GM18873 (cell line): Measurements from ENCODE around the gene RAB36.

ENCODE experiments used
- ATAC-seq: cut with Tn5 transposase; IDR thresholded peaks from one replicate; pipeline ENCODE4 v1.9.1; 2021; ENCODE audit warnings: mild to moderate bottlenecking, moderate library complexity, moderate number of reproducible peaks; ENCODE audit not compliant: unreplicated experiment, low FRiP score

Gene RAB36

DNA sequence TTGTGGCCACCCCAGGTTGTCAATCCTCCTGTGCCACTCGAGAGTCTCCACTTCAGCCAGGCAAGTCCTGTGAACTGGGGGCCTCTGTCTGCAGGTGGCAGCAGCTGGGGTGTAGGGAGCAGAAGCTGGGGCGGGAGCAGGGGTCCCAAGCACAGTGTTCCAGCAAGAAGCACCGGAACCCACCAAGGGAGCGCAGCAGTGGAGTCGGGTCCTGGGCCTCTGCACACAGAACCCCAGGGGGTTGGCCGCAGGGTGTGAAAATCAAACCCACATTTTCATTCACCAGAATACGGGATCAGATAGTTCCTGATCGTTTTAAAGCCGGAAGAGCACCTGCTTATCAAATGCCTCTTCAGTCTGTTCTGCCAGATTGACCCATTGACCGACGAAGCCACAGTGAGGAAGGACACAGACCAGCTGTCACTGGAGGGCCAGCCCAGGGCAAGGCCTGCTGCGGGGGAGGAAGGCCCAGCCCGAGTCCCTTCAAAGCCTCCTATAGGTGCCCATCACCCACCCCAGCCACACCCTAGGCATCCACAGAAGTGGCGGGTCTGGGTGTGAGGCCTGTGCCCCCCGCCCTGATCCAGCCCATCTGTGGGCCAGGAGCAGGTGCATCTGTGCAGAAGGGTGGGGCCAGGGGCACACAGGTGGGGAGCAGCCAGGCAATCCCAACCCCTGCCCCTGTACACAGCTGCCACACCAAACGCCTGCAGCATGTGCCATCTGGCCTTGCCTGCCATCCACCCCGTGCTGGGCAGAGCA lies 37.6 kb upstream of the RAB36 start:
- no peak for ATAC-seq

DNA sequence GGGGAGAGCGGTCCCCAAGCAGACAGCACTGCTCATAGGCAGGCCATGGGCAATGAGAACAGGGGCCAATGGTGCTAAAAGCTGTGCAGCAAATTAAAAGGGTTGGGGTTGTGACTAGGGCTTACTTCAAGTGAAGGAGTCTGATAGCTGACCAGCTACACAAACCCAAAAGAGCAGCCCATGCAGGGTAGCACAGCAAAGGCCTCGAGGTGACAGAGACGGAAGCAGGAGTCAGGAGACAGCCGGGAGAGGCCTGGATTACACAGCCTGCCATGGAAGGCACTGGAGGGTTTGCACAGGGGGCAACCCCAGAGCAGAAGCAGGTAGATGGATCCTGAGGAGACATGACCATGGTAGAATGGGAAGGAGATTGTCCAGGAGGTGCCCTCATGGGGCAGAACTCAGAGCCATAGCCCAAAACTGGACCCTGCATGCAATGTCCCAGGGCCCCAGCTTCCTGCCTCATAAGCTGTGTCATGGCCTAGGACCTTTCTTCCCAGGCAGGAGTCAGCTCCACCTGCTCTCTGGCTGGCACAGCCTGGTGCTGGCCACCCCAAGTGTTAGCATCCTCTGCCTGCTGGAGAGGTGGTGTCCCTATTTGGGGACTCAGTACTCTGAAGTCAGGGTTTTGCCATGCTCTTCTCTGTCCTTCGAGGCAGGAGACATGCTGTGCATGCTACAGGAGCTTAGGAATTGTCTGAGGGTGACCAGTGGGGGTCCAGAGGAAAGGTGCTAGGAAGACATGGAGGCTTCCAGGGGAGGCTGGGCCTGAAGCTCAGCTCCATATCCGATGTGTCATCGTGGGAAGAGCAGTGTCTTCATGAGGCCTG lies 36.8 kb upstream of the RAB36 start:
- ATAC-seq, result no peak

DNA sequence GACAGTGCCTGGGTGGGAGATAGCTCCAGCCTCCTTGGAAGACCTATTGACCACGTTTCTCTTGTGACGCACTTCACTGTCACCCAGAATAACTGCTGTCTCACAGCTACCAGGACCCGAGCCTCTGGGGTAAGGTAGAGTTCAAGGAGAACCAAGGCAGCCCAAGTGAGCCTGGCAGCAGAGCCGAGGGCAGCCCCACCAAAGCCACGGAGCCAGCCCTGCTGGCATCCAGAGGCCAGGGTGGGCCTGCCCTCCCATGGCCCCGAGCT lies 36.3 kb upstream of the RAB36 start:
- no peak for ATAC-seq

DNA sequence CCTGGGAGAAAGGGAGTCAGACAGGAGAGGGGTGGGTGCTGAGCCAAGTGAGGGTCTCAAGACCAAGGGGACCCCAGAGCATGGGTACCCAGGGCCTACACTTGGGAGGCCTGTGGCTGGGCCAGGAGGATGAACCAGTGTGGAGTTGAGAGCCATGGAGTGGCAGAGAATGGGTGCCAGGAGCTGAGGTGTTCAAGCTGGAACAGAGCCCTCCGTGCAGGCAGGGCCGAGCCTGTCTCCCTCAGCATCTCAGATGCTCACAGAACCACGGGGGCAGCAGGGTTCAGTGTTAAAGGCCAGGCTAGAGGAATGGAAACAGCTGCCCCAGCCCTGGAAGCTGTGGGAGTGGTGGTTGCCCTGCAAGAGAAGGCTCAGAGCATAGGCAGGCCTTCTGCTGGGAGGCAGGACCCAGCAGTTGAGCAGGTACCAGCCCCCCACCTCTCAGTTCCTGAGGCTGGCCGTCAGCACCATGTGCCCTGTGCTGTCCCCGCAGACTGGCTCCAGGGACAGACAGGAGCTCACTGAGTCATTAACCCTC lies 35.8 kb upstream of the RAB36 start:
- ATAC-seq, result no peak

DNA sequence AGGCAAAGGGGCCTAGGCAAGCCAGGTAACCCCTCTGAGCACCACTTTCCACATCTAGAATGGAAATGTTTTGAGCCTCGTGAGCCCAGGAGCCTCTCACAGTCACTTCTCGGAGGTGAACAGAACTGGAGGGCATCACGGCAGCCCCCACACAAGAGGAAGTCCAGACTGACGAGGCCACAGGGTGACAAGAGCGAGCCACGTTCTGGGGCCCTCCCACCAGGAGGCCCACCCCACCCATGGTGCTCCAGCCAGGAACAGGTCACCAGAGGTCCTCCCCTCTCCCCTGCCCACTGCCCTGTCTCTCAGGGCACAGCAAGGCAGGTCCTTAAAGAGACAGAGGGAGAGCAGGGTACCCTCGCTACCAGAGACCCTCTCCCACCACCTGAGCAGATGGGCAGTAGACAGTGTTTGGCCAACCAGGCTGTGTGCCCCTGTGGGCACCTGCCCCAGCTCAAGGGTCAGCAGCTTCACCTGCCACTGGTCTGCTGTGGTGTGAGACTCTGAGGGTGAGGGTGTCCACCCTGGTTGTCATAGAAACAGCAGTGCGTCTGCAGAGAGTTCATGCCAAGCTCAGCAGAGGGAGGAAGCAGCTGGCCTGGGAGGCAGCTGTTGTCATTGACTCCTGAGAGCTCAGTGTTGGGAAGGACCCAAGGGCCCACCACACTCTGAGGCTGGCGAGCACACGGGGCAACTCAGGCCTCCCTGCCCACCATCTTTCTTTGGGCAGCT lies 34.9 kb upstream of the RAB36 start:
- no peak for ATAC-seq

DNA sequence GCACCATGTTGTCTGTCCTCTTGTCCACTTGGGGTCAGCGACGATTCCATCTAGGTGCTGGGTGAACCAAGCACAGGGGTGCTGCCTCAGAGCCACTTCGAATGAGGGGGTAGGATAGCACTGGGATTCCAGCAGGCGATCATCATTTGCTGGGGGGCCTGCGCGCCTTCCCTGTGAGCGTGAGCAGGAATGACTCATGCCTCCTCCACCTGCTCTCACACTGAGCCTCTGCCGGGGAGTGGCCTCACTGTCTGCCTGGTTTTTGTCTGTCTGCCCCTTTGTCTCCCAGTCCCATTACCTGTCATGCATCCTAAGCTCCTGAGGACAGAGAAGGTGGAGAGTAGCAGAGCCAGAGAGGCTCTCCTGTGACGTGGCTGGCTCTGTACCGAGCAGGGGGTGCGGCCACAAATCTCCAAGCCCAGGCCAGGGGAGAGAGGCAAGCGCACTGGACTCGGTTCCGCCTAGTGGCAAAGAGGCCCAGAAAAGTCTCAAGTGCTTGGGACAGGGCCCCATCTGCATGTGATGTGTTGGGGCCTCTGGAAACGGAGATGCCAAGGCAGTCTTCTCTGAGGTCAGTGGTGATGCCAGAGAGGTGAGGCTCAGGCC lies 34.3 kb upstream of the RAB36 start:
- no peak for ATAC-seq

DNA sequence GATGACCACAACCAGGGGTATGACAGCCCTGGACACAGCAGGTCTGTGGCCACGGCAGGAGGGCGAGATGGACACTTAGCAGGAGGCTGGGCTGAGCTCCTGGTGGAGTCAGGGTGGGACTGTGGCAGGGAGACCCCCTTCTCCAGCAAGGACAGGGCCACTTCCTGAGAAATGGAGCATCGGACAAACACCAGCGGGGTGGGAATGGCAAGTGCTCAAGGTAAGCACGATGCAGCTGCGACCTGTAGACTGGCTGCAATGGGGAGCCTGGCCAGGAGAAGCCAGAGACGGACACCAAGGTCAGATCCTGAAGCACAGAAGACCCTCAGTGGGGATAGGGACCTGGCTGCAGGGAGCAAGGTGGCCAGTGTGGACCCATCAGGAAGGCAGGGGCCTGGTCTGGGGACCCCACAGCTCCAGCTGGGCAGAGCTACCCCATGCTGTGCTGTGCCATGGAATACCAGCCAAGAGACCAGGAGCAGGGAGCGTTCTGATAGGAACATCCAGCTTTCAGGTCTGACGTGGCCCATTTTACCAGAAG lies 32.7 kb upstream of the RAB36 start:
- no peak for ATAC-seq

DNA sequence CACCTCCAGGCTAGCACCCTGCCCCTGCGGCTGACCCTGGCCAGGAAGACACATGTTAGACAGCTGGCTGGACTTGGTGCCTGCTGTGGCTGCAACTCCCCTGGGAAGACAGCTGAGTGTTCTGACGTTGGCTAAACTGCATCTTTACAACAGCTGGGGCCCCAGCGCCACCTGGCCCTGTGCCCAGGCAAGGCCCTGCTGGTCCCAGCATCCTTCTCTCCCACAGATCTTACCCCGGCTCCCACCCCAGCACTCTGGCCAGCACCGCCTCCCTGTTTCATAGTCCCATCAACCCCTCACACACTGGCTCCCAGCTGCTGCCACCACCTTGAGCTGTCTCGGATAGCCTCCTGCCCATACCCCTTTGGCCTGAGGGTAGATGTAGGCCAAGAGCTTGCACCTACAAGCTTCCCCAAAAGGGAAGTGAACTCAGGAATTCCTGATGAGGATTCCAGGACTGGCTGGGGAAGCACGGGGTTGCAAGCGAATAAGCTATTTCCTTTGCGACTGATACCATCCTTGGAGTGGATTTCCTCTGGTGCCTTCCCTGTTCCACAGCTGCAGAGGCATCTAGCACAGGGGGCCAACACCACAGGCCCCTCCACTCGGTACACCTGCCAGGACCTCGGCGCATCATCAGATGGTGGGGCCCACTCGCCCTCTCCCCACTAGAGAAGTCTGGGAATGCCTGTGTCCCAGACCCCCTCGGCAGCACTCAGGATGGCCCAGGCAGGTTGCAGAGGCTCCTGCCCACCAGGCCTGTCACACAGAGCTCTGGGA lies 32.0 kb upstream of the RAB36 start:
- ATAC-seq, result no peak

DNA sequence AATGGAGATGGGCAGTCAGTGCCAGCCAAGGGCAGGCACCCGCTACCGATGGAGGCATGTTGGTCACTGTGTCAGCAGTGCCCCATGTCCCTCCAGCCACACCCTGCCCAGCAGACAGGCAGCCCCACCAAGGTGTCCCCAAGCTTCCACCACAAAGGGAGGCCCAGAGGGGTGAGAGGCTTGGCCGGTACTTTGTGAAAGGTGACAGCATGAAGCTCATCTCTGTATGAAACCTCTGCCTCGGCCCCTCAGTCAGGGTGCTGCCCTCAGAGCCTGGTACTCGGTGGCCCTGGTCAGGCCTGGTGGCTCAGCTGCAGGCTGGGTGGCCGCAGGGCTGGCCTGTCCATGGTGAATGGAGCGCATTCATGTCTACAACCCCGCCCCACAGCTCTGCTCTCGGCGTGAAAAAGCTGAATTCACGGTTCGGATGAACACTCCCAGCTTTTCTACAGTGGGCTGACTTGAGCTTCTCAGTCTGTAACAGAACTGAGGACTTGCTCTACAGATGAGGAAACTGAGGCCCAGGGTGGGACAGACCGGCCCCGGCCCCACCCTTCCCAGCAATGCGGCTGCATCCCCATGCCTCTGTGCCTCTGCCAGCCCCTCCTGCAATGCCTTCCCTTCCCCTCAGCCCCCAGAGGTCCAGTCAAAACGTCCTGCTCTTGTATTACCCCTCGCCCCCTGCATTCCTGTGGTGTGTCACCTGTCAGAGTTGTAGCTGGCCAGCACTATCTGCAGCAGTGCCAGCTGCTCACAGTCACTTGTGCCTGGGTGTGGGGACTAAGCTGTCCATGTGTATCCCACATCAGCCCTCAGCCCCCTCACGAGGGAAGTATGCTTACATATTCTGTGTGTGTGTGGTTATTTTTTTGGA lies 31.2 kb upstream of the RAB36 start:
- ATAC-seq, result no peak

DNA sequence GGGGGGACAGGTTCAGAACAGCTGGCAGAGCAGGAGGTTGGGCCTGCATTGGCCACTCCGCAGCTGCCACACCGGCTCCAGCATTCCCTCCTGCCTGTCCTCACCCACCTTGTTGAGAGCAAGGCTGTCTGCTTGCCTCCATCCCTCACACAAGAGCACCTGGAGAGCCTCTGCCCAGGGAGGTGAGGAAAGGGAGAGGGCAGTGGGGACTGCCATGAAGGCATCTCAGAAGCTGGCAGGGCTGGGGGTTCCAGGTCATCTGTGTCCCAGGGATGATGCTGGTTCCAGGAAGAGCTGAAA lies 30.6 kb upstream of the RAB36 start:
- no peak for ATAC-seq

DNA sequence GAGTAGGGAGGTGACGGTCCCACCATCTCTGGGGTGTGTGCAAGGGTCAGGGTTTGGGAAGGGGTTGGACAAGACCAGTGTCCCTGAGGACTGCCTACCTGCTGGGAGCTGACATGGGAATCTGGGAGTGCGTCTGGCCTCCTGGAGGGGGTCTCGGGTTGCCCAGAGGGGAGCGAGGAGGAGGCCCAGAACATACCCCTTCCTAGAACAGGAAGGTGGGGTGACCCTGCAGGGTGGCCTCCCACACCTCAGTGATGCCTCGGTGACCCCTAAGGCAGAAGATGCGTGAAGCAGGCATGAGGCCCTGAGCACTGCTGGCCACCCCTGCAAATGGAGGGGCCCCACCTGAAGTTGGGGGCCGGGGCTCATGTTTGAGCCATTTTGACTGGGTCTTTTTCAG lies 29.9 kb upstream of the RAB36 start:
- no peak for ATAC-seq

DNA sequence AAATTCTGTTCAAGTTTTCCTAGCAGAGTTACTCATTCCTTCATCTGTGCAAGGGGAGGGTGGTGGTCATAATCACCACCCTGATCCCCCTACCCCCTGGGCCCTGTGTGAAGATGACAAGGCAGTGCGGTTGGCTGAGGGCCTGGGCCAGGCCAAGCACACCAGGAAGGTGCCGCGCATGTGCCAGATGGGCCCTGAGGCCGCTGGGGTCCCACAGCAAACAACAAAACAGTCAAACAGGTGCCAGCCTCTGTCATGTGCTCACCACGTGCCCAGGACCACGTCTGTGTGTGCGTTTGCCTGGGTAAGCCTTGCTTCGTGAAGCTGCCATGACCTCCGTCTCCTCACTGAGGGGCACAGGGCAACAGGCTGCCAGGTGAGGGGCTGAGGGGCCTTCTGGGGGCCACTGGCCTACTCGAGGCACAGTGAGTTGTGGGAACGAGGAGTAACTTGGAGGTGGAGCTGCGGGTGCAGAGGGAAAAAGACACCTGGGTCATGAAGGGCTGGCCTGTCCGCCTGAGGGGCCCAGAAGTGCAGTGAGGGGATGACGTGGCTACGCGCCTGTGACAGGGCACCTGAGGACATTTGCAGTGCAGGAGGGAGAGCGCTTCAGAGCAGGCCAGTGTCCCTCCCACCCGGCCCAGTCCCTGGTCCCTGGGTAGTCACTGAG lies 29.3 kb upstream of the RAB36 start:
- no peak for ATAC-seq

DNA sequence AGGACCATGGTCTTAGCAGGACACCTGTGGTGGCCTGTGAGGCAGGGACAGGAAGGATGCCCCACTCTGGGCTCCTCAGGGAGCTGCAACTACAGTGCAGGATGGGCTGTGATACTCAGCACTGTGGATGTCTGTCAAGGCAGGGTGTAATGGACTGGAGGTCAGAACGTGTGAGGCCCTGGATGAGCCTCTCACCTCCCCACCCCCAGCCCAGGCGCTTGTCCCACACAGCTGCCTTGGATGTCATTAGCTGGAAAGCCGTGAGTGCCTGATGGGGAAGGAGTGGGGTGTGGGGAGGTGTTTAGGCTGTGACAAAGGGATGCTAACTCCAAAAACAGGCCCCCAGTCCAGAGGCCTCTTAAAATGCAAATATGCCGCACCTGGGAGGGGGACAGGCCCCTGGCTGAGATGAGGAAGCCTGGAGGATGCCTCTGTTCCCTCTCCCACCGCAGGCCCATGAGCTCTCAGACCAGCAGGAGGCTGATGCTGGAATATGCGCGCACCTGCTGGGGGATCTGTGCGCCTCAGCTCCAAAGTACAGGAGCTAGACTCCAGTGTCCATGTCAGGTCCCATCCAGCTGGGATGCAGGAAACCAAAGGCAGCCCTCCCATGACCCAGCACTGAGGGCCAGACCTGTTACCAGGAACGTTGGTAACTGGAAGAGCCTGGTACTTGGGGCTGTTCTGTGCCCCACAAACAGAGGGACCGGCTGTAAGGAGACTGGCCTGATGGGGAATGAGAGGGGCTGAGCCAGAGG lies 28.6 kb upstream of the RAB36 start:
- no peak for ATAC-seq

DNA sequence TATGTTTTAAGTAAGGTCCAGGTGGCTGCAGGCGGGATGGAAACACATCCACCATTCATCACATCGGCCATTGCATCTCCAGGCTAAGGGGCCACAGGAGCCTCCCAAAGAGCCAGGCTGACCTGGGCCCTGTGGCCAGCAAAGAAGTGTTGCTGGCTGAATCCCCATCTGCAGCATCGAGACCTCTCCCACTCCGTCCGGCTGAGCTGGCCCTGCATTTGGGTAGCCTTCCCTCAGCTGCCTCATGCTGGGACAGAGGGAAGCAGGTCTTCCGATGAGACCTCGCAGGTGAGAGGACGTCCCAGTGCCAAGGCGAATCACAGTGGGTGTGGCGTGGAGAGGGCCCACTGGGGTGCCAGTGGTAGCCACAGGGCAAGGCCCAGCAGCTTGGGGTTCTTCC lies 28.0 kb upstream of the RAB36 start:
- ATAC-seq, result no peak

DNA sequence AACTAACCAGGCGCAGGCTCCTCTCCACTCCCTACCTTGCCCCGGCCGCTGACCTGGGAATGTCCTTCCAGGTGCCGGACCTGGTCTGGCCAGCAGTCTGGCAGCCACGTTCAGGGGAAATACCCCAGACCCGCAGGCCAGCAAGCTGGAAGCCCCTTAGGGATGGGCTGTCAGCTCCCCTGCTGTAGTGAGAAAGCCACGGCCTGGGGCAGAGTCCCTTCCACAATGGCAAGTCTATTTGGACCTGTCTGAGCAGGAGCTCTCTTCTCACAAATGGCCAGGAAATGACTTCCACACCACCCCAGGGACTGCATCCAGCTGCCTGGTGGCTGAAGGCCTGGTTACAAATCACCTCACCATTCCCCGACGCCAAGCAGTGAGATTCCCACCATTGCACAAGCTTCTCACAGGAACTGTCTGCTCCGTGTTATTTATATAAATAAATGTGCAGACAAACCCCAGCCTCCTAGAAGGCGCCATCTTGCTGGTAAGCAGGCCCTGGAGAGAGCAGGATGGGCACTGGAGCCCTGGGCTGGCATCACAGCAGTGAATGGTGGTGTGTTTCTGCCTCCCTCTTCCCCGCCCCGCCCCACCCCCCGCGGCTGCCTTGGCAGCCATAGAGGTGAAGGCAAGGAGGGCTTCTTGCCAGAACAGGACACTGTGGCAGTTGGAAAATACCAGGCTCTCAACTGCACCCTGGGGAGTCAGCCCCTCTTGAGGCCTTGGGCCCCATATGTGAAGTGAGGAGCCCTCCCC lies 27.2 kb upstream of the RAB36 start:
- no peak for ATAC-seq

DNA sequence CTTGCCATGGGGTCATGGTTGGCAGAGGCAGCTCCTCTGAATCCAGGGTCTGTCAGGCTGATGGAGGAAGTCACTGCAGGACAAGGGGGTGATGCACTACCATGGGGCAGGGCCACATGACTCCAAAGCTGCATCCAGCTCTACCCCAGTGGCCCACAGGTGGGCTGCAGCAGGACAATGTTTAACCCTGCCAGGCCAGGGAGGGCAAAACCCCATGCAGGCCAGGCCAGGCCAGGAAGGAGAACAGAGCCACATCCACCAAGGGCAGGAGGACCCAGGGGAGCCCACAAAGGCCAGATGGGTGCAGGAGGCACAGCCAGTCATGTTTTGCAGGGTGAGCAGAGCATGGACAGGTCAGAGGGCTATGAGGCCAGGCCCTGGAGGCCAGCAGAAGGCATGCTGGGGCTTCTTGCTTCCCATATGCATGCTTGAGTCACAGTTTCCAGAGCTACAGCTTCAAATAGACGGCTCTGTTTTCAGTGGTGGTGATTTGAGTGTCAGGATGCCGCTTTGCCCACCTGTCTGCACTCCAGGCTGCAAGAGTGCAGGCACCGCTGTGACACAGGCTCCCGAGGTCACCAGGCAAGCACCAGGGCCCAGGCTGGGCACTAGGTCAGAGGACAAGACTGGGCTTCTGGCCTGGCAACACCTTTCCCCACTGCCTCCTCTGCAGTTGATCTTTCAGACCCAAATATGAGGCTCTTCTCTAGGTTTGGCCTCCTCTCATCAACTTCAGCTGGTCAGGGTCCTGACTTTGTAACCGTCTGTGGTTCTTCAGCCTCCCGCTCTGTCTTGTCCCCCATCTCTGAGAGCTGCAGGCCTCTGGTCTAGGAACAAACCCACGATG lies 26.4 kb upstream of the RAB36 start:
- no peak for ATAC-seq
